Tibial artery (tissue), 4 donors: ENCODE results near the gene RBM44.
"Not testable (repeated sequence)": the region's sequence is repeated elsewhere in the genome, so short reads cannot be mapped to it uniquely, and the experiment has no call there.

Source experiments
- DNase-seq, 2 donors: peaks; one replicate each; pipeline ENCODE4 v3.0.0-alpha.2; 2019
- H3K27ac ChIP-seq, 2 donors: fragments of 200-600 bp; sonication (generic) in 1 of 2; 1 replicate in 1 of 2; 2 replicates in 1 of 2; pipeline ENCODE4 v1.5.1; 2018 to 2019; ENCODE audit warnings: mild to moderate bottlenecking in 1 of 2
- H3K27me3 ChIP-seq, 2 donors: fragments of 200-600 bp; sonication (generic) in 1 of 2; one replicate each; pipeline versions ENCODE4 v1.5.1 to v1.6.0; 2016 to 2019
- H3K36me3 ChIP-seq, 3 donors: fragments of 200-600 bp; sonication (generic) in 2 of 3; one replicate each; pipeline ENCODE4 v1.5.1; 2016 to 2019; ENCODE audit warnings: mild to moderate bottlenecking in 2 of 3
- H3K4me1 ChIP-seq, 4 donors: fragments of 200-600 bp; sonication (generic) in 2 of 4; 1 replicate in 3 of 4; 2 replicates in 1 of 4; pipeline ENCODE4 v1.5.1; 2016 to 2019
- H3K4me3 ChIP-seq, 2 donors: fragments of 200-600 bp; sonication (generic) in 1 of 2; 1 replicate in 1 of 2; 2 replicates in 1 of 2; pipeline ENCODE4 v1.5.1; 2018 to 2019; ENCODE audit warnings: mild to moderate bottlenecking in 2 of 2
- H3K9me3 ChIP-seq, 3 donors: fragments of 200-600 bp; sonication (generic) in 1 of 3; one replicate each; pipeline ENCODE4 v1.5.1; 2016 to 2019
- intact Hi-C: fragments of 100-400 bp; cut with DNase I; formaldehyde crosslinking; loops from one replicate; pipeline ENCODE4 v1.15.0; 2023; ENCODE audit warnings: low total_unique reads
- TF ChIP-seq, protein P1 (sequence below), 2 experiments: fragments of 200-600 bp in 1 of 2; fragments of 450-650 bp in 1 of 2; IDR thresholded peaks; one replicate each; pipeline ENCODE4 v1.5.1; 2017 to 2019; ENCODE audit warnings: antibody characterized with exemption in 2 of 2, mild to moderate bottlenecking in 1 of 2, moderate library complexity in 1 of 2

Gene RBM44

DNA sequence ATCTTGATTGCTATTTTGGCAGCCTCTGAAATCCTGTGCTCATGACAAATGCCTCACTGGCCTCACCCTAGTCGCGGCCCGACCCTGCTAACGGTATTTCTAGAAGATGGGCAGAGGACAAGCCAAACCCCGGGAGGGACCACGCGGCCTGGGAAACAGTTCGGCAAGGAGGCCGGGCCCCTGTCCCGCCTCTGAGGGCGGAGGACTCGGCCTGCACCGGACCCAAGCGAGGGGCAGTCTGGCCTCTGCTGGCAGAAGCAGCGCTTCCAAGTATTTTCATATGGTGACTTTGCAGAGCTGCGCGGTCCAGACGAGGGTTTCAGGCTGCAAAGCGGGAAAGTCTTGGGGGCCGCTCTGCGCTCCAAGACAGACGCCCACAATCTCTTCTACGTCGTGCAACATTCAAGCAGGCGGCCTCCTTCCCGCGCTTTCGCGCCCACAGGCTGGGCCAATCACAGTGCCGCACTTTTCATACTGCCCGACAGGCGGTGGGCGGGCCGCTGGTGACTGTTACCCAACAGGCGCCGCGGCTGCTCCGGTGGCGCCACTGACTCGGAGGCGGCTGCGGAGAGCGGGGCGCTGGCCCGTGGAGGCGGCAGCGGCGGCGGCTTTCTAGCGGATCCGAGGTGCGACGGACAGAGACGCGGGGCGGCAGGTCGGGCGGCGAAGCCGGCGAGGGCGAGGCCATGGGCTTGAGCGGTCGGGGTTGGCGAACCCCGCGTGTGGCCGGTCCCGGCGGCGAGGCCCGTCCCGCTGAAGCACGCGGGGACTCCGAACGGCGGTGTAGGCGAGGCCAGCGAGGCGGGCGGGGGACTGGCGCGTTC is at the start of gene RBM44:
Gene RBM44 (plus strand): TSS at position 544 of the 824 bp plus-strand sequence. CDS start 14,831 bp downstream, outside the sequence.
- TF ChIP-seq, protein P1, sequence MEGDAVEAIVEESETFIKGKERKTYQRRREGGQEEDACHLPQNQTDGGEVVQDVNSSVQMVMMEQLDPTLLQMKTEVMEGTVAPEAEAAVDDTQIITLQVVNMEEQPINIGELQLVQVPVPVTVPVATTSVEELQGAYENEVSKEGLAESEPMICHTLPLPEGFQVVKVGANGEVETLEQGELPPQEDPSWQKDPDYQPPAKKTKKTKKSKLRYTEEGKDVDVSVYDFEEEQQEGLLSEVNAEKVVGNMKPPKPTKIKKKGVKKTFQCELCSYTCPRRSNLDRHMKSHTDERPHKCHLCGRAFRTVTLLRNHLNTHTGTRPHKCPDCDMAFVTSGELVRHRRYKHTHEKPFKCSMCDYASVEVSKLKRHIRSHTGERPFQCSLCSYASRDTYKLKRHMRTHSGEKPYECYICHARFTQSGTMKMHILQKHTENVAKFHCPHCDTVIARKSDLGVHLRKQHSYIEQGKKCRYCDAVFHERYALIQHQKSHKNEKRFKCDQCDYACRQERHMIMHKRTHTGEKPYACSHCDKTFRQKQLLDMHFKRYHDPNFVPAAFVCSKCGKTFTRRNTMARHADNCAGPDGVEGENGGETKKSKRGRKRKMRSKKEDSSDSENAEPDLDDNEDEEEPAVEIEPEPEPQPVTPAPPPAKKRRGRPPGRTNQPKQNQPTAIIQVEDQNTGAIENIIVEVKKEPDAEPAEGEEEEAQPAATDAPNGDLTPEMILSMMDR (IDR thresholded peaks at IDR 0.05): no peak
- DNase-seq: no peak
- H3K9me3 ChIP-seq: peaks cover 0 to 5% (median 2%) of the 10 kb centered on the region in 3 donors
- intact Hi-C loops: no loop called here
- H3K36me3 ChIP-seq: no peaks in the 10 kb centered on the region
- no peaks in the 10 kb centered on the region for H3K27me3 ChIP-seq
- no peaks in the 10 kb centered on the region for H3K4me1 ChIP-seq
- no peak within 1 kb of the TSS for H3K27ac ChIP-seq
- H3K4me3 ChIP-seq: no peak within 1 kb of the TSS

GRCh38 chr2:237749002-237749401 is 49.6 kb upstream of the RBM44 start:
- no peak for DNase-seq
- Histone ChIP-seq H3K4me3 (no peak overlapping the region), H3K36me3 (peaks cover 52 to 63% (median 61%) of the 10 kb centered on the region in 3 donors), H3K27me3 (no peaks in the 10 kb centered on the region), H3K9me3 (no peaks in the 10 kb centered on the region), H3K4me1 (peaks cover 4 to 18% (median 13%) of the 10 kb centered on the region in 4 donors), H3K27ac (no peak overlapping the region)
- TF ChIP-seq, protein P1 (IDR thresholded peaks at IDR 0.05): no peak
- intact Hi-C loops: no loop called here

DNA sequence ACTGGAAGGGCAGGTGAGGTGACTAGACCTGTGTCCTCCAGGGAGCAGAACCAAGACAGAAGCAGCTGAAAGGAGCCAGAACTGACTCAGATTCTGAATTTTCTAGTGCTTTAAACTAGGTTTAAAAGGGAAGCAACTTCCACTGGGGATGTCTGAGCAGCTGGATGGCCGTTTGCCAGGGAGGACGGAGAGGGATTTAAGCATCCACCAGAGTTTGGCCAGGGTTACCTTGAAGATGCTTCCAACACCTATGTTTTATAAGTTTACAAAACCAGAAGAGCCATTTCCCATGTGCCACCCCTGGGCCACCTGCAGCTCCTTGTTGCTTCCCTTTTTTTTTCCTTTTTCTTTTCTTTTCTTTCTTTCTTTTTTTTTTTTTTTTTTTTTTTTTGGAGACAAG is 48.6 kb upstream of the RBM44 start:
- H3K4me3 ChIP-seq: no peak overlapping the region
- no peaks in the 10 kb centered on the region for H3K9me3 ChIP-seq
- H3K4me1 ChIP-seq: peaks cover under 1 to 8% (median 5%) of the 10 kb centered on the region in 4 donors
- intact Hi-C loops: no loop called here
- no peak for DNase-seq
- no peaks in the 10 kb centered on the region for H3K27me3 ChIP-seq
- TF ChIP-seq, protein P1 (IDR thresholded peaks at IDR 0.05): no peak
- no peak overlapping the region for H3K27ac ChIP-seq
- peaks cover 60 to 72% (median 70%) of the 10 kb centered on the region in 3 donors for H3K36me3 ChIP-seq

- H3K9me3 ChIP-seq, H3K27me3 ChIP-seq, intact Hi-C loops, H3K4me1 ChIP-seq, H3K4me3 ChIP-seq, DNase-seq, H3K27ac ChIP-seq: not testable (repeated sequence)
- peaks cover 64 to 77% (median 75%) of the 10 kb centered on the region in 3 donors for H3K36me3 ChIP-seq
Measured at GRCh38 chr2:237750441-237750840, 48.1 kb upstream of the RBM44 start.

DNA sequence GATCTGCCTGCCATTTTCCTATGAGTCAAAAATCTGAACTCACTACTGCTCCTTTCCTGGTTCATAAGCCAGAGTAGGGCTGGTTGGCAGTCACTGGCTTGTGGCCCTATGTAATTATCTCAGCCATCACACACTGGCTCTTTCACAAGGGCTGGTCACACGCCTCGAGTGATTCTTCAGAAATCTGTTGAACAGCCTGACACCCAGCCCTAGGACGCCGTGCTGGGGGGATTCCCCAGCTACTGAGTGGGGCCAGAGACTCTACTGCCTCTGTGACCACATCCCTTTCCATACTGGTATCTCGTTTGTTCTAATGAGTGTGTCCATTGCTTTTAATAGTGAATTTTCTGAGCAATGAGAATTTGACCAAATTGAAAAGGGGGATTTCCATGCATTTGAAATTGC is 45.8 kb upstream of the RBM44 start:
- no peaks in the 10 kb centered on the region for H3K9me3 ChIP-seq
- H3K4me1 ChIP-seq: no peaks in the 10 kb centered on the region
- H3K27ac ChIP-seq: no peak overlapping the region
- H3K36me3 ChIP-seq: peaks cover 86 to 97% (median 96%) of the 10 kb centered on the region in 3 donors
- no peak overlapping the region for H3K4me3 ChIP-seq
- TF ChIP-seq, protein P1 (IDR thresholded peaks at IDR 0.05): no peak
- intact Hi-C loops: no loop called here
- DNase-seq: no peak
- H3K27me3 ChIP-seq: no peaks in the 10 kb centered on the region

- H3K4me3 ChIP-seq: no peak overlapping the region
- no peak for DNase-seq
- H3K9me3 ChIP-seq: no peaks in the 10 kb centered on the region
- peaks cover 92 to 97% (median 95%) of the 10 kb centered on the region in 3 donors for H3K36me3 ChIP-seq
- no peaks in the 10 kb centered on the region for H3K4me1 ChIP-seq
- TF ChIP-seq, protein P1 (IDR thresholded peaks at IDR 0.05): no peak
- intact Hi-C loops: no loop called here
- H3K27me3 ChIP-seq: no peaks in the 10 kb centered on the region
- no peak overlapping the region for H3K27ac ChIP-seq
Measured at GRCh38 chr2:237754182-237754581, 44.4 kb upstream of the RBM44 start.
